ENCODE measurements around the gene NFIA. TPM values are rescaled to one million over a fixed set of nuclear protein-coding genes. Genes with fewer than 3 reads are reported as not detected.

NFIA gene
- total RNA-seq, 2 donors from 2014 or later, result 75.3 to 81.3 TPM

GRCh38 chr1:61380561-61380960, 298.2 kb downstream of the NFIA start:
- DNase-seq (ENCODE audit: low spot score), result no peak
- peaks cover 0 to 31% of the 10 kb centered on the region in 2 donors for H3K4me1 ChIP-seq
- TF ChIP-seq CTCF (IDR thresholded peaks at IDR 0.05), result no peak

GRCh38 chr1:61386323-61386722, 304.0 kb downstream of the NFIA start:
- Histone ChIP-seq H3K27me3 (no peaks in the 10 kb centered on the region), H3K4me3 (no peak overlapping the region), H3K9me3 (peaks cover 6 to 8% of the 10 kb centered on the region in 2 donors), H3K36me3 (peaks cover 12% of the 10 kb centered on the region), H3K27ac (peak overlapping the region; percentile 36 to 44), H3K4me1 (peaks cover 0 to 23% of the 10 kb centered on the region in 2 donors)
- DNase-seq (ENCODE audit: low spot score), result no peak
- TF ChIP-seq CTCF (IDR thresholded peaks at IDR 0.05), result no peak

More at GRCh38 chr1:61380561-61380960, 298.2 kb downstream of the NFIA start:
- Histone ChIP-seq H3K36me3 (peaks cover 7% of the 10 kb centered on the region), H3K27me3 (no peaks in the 10 kb centered on the region), H3K27ac (peak overlapping the region in 1 of 2 donors; percentile 73), H3K9me3 (no peaks in the 10 kb centered on the region), H3K4me3 (no peak overlapping the region)

- Histone ChIP-seq H3K27ac (peak overlapping the region; percentile 36 to 44), H3K4me1 (peaks cover 0 to 19% of the 10 kb centered on the region in 2 donors), H3K27me3 (no peaks in the 10 kb centered on the region), H3K36me3 (peaks cover 12% of the 10 kb centered on the region), H3K4me3 (no peak overlapping the region), H3K9me3 (peaks cover 6 to 8% of the 10 kb centered on the region in 2 donors)
- no peak for TF ChIP-seq CTCF (IDR thresholded peaks at IDR 0.05)
- DNase-seq (ENCODE audit: low spot score), result no peak
Measured at GRCh38 chr1:61386770-61387169, 304.4 kb downstream of the NFIA start.

GRCh38 chr1:61387829-61388228, 305.5 kb downstream of the NFIA start:
- TF ChIP-seq CTCF (IDR thresholded peaks at IDR 0.05), result no peak
- Histone ChIP-seq H3K4me3 (no peak overlapping the region), H3K27ac (no peak overlapping the region), H3K9me3 (peaks cover 6 to 8% of the 10 kb centered on the region in 2 donors), H3K27me3 (no peaks in the 10 kb centered on the region), H3K36me3 (peaks cover 12% of the 10 kb centered on the region), H3K4me1 (peaks cover 0 to 23% of the 10 kb centered on the region in 2 donors)
- no peak for DNase-seq (ENCODE audit: low spot score)

- Histone ChIP-seq H3K4me3 (no peak overlapping the region), H3K27ac (no peak overlapping the region), H3K9me3 (peaks cover 6 to 8% of the 10 kb centered on the region in 2 donors), H3K4me1 (peaks cover 0 to 23% of the 10 kb centered on the region in 2 donors), H3K27me3 (no peaks in the 10 kb centered on the region), H3K36me3 (peaks cover 6% of the 10 kb centered on the region)
- TF ChIP-seq CTCF (IDR thresholded peaks at IDR 0.05), result no peak
- no peak for DNase-seq (ENCODE audit: low spot score)
Measured at GRCh38 chr1:61388566-61388965, 306.2 kb downstream of the NFIA start.
